ENCODE measurements around the gene CRABP1. TPM values are rescaled to one million over a fixed set of nuclear protein-coding genes. Genes with fewer than 3 reads are reported as not detected.

Gene CRABP1
- total and polyA plus RNA-seq, 7 experiments from 2014 or later: not detected

GRCh38 chr15:78343276-78344060 lies 3.3 kb downstream of the CRABP1 start:
- peaks cover 0 to 13% of the 10 kb centered on the region in 2 donors for H3K27me3 ChIP-seq (ENCODE audit: control insufficient read depth in 2 of 2, insufficient read depth in 2 of 2, low read length in 2 of 2)
- no peak overlapping the region for H3K27ac ChIP-seq (ENCODE audit: low read depth, low read length)
- Mint-ChIP-seq H3K27ac (no peak overlapping the region), H3K4me3 (no peak overlapping the region), H3K27me3 (peaks cover 28 to 72% (median 40%) of the 10 kb centered on the region in 5 donors), H3K9me3 (no peaks in the 10 kb centered on the region), H3K4me1 (peaks cover 0 to 9% (median 4%) of the 10 kb centered on the region in 7 donors), H3K36me3 (no peaks in the 10 kb centered on the region)
- DNase-seq: no peak
- no peaks in the 10 kb centered on the region for H3K36me3 ChIP-seq (ENCODE audit: control insufficient read depth in 2 of 3, insufficient read depth in 3 of 3, low read length in 3 of 3)
- CTCF ChIA-PET: no interaction called here
- no peaks in the 10 kb centered on the region for H3K4me1 ChIP-seq (ENCODE audit: control insufficient read depth in 2 of 2, insufficient read depth in 2 of 2, low read length in 2 of 2)
- POLR2A ChIA-PET: no interaction called here
- intact Hi-C loops (cut with micrococcal nuclease): no loop called here
- ATAC-seq: no peak
- H3K9me3 ChIP-seq (ENCODE audit: control insufficient read depth in 2 of 3, low read length in 3 of 3): no peaks in the 10 kb centered on the region
- H3K4me3 ChIP-seq (ENCODE audit: low read length): no peak overlapping the region

- no peaks in the 10 kb centered on the region for H3K4me1 ChIP-seq (ENCODE audit: control insufficient read depth in 2 of 2, insufficient read depth in 2 of 2, low read length in 2 of 2)
- H3K4me3 Mint-ChIP-seq: no peak overlapping the region
- no peak overlapping the region for H3K27ac Mint-ChIP-seq
- peaks cover 16 to 54% (median 25%) of the 10 kb centered on the region in 5 donors for H3K27me3 Mint-ChIP-seq
- ChIA-PET CTCF (no interaction called here), POLR2A (no interaction called here)
- no peak overlapping the region for H3K27ac ChIP-seq (ENCODE audit: low read depth, low read length)
- H3K9me3 ChIP-seq (ENCODE audit: control insufficient read depth in 2 of 3, low read length in 3 of 3): no peaks in the 10 kb centered on the region
- ATAC-seq: no peak
- no peak for DNase-seq
- no peaks in the 10 kb centered on the region for H3K36me3 Mint-ChIP-seq
- H3K4me1 Mint-ChIP-seq: no peaks in the 10 kb centered on the region
- no peaks in the 10 kb centered on the region for H3K9me3 Mint-ChIP-seq
- H3K27me3 ChIP-seq (ENCODE audit: control insufficient read depth in 2 of 2, insufficient read depth in 2 of 2, low read length in 2 of 2): peaks cover 0 to 7% of the 10 kb centered on the region in 2 donors
- no peaks in the 10 kb centered on the region for H3K36me3 ChIP-seq (ENCODE audit: control insufficient read depth in 2 of 3, insufficient read depth in 3 of 3, low read length in 3 of 3)
- no peak overlapping the region for H3K4me3 ChIP-seq (ENCODE audit: low read length)
- intact Hi-C loops (cut with micrococcal nuclease): no loop called here
Measured at GRCh38 chr15:78345396-78346125, 5.4 kb downstream of the CRABP1 start.

- H3K9me3 Mint-ChIP-seq: peaks cover 0 to 2% (median 0%) of the 10 kb centered on the region in 11 donors
- peaks cover 0 to 2% of the 10 kb centered on the region in 2 donors for H3K4me1 ChIP-seq (ENCODE audit: control insufficient read depth in 2 of 2, insufficient read depth in 2 of 2, low read length in 2 of 2)
- POLR2A ChIA-PET: no interaction called here
- intact Hi-C loops (cut with micrococcal nuclease): no loop called here
- H3K4me3 Mint-ChIP-seq: no peak overlapping the region
- CTCF ChIA-PET: no interaction called here
- no peaks in the 10 kb centered on the region for H3K36me3 ChIP-seq (ENCODE audit: control insufficient read depth in 2 of 3, insufficient read depth in 3 of 3, low read length in 3 of 3)
- no peaks in the 10 kb centered on the region for H3K36me3 Mint-ChIP-seq
- no peak overlapping the region for H3K27ac Mint-ChIP-seq
- no peak overlapping the region for H3K4me3 ChIP-seq (ENCODE audit: low read length)
- ATAC-seq: no peak
- H3K9me3 ChIP-seq (ENCODE audit: control insufficient read depth in 2 of 3, low read length in 3 of 3): no peaks in the 10 kb centered on the region
- H3K27me3 Mint-ChIP-seq: peaks cover 6 to 32% (median 12%) of the 10 kb centered on the region in 5 donors
- no peak for DNase-seq
- H3K4me1 Mint-ChIP-seq: no peaks in the 10 kb centered on the region
- H3K27me3 ChIP-seq (ENCODE audit: control insufficient read depth in 2 of 2, insufficient read depth in 2 of 2, low read length in 2 of 2): peaks cover 0 to 3% of the 10 kb centered on the region in 2 donors
- no peak overlapping the region for H3K27ac ChIP-seq (ENCODE audit: low read depth, low read length)
Measured at GRCh38 chr15:78347586-78348543, 7.7 kb downstream of the CRABP1 start.

GRCh38 chr15:78350058-78350457 lies 9.9 kb downstream of the CRABP1 start:
- Mint-ChIP-seq H3K36me3 (no peaks in the 10 kb centered on the region), H3K4me3 (no peak overlapping the region), H3K27ac (no peak overlapping the region), H3K4me1 (no peaks in the 10 kb centered on the region), H3K27me3 (peaks cover 2 to 24% (median 9%) of the 10 kb centered on the region in 5 donors), H3K9me3 (peaks cover 0 to 2% (median 0%) of the 10 kb centered on the region in 11 donors)
- Histone ChIP-seq H3K4me1 (ENCODE audit: control insufficient read depth in 2 of 2, insufficient read depth in 2 of 2, low read length in 2 of 2) (peaks cover 0 to 6% of the 10 kb centered on the region in 2 donors), H3K27ac (ENCODE audit: low read depth, low read length) (no peak overlapping the region), H3K9me3 (ENCODE audit: control insufficient read depth in 2 of 3, low read length in 3 of 3) (no peaks in the 10 kb centered on the region), H3K27me3 (ENCODE audit: control insufficient read depth in 2 of 2, insufficient read depth in 2 of 2, low read length in 2 of 2) (peaks cover 0 to 3% of the 10 kb centered on the region in 2 donors), H3K36me3 (ENCODE audit: control insufficient read depth in 2 of 3, insufficient read depth in 3 of 3, low read length in 3 of 3) (no peaks in the 10 kb centered on the region), H3K4me3 (ENCODE audit: low read length) (no peak overlapping the region)
- ChIA-PET CTCF (no interaction called here), POLR2A (no interaction called here)
- ATAC-seq: no peak
- DNase-seq: no peak
- intact Hi-C loops (cut with micrococcal nuclease): no loop called here

- ChIA-PET POLR2A (no interaction called here), CTCF (no interaction called here)
- Mint-ChIP-seq H3K9me3 (peaks cover 0 to 2% (median 0%) of the 10 kb centered on the region in 11 donors), H3K27ac (no peak overlapping the region), H3K27me3 (peaks cover 4 to 22% (median 11%) of the 10 kb centered on the region in 5 donors), H3K36me3 (no peaks in the 10 kb centered on the region), H3K4me3 (no peak overlapping the region), H3K4me1 (no peaks in the 10 kb centered on the region)
- DNase-seq: no peak
- Histone ChIP-seq H3K36me3 (ENCODE audit: control insufficient read depth in 2 of 3, insufficient read depth in 3 of 3, low read length in 3 of 3) (no peaks in the 10 kb centered on the region), H3K27ac (ENCODE audit: low read depth, low read length) (no peak overlapping the region), H3K27me3 (ENCODE audit: control insufficient read depth in 2 of 2, insufficient read depth in 2 of 2, low read length in 2 of 2) (peaks cover 0 to 3% of the 10 kb centered on the region in 2 donors), H3K4me1 (ENCODE audit: control insufficient read depth in 2 of 2, insufficient read depth in 2 of 2, low read length in 2 of 2) (peaks cover 0 to 6% of the 10 kb centered on the region in 2 donors), H3K9me3 (ENCODE audit: control insufficient read depth in 2 of 3, low read length in 3 of 3) (no peaks in the 10 kb centered on the region), H3K4me3 (ENCODE audit: low read length) (no peak overlapping the region)
- no peak for ATAC-seq
- intact Hi-C loops (cut with micrococcal nuclease): no loop called here
Measured at GRCh38 chr15:78351539-78351938, 11.4 kb downstream of the CRABP1 start.

- Histone ChIP-seq H3K9me3 (ENCODE audit: control insufficient read depth in 2 of 3, low read length in 3 of 3) (no peaks in the 10 kb centered on the region), H3K4me1 (ENCODE audit: control insufficient read depth in 2 of 2, insufficient read depth in 2 of 2, low read length in 2 of 2) (peaks cover 0 to 6% of the 10 kb centered on the region in 2 donors), H3K4me3 (ENCODE audit: low read length) (no peak overlapping the region), H3K36me3 (ENCODE audit: control insufficient read depth in 2 of 3, insufficient read depth in 3 of 3, low read length in 3 of 3) (no peaks in the 10 kb centered on the region), H3K27ac (ENCODE audit: low read depth, low read length) (no peak overlapping the region), H3K27me3 (ENCODE audit: control insufficient read depth in 2 of 2, insufficient read depth in 2 of 2, low read length in 2 of 2) (no peaks in the 10 kb centered on the region)
- DNase-seq (no peak), ATAC-seq (no peak)
- Mint-ChIP-seq H3K27me3 (peaks cover 4 to 19% (median 10%) of the 10 kb centered on the region in 5 donors), H3K4me3 (no peak overlapping the region), H3K4me1 (no peaks in the 10 kb centered on the region), H3K36me3 (no peaks in the 10 kb centered on the region), H3K27ac (no peak overlapping the region), H3K9me3 (peaks cover 0 to 2% (median 0%) of the 10 kb centered on the region in 11 donors)
- ChIA-PET CTCF (no interaction called here), POLR2A (no interaction called here)
- intact Hi-C loops (cut with micrococcal nuclease): no loop called here
Measured at GRCh38 chr15:78353093-78353492, 12.9 kb downstream of the CRABP1 start.
